H9 (cell line): ENCODE measurements around the gene BEST3. TPM values are rescaled to one million over a fixed set of nuclear protein-coding genes. Genes with fewer than 3 reads are reported as not detected.

Experiments
- DNase-seq: peaks from one replicate; pipeline ENCODE4 v3.0.0-alpha.2; 2017
- H2AFZ ChIP-seq: one replicate; pipeline ENCODE4 v1.6.1; 2013; ENCODE audit warnings: mild to moderate bottlenecking, low read length, control low read depth, moderate library complexity
- H2AK5ac ChIP-seq: 2 replicates; pipeline ENCODE4 v1.6.1; 2013; ENCODE audit warnings: low read length, control low read depth, mixed read lengths; ENCODE audit not compliant: insufficient read length
- H2BK120ac ChIP-seq: one replicate; pipeline ENCODE4 v1.6.1; 2013; ENCODE audit warnings: low read depth, mild to moderate bottlenecking, low read length, control low read depth, inconsistent platforms; ENCODE audit not compliant: poor library complexity, severe bottlenecking
- H2BK12ac ChIP-seq: 2 replicates; pipeline ENCODE4 v1.6.1; 2013; ENCODE audit warnings: low read length, control low read depth, mixed read lengths, low read depth; ENCODE audit not compliant: insufficient read length
- H2BK15ac ChIP-seq: 2 replicates; pipeline ENCODE4 v1.6.1; 2013; ENCODE audit warnings: low read depth, low read length, control low read depth
- H2BK20ac ChIP-seq: one replicate; pipeline ENCODE4 v1.6.1; 2013; ENCODE audit warnings: low read depth, mild to moderate bottlenecking, low read length, control low read depth, inconsistent platforms; ENCODE audit not compliant: poor library complexity, severe bottlenecking
- H2BK5ac ChIP-seq: 2 replicates; pipeline ENCODE4 v1.6.1; 2013; ENCODE audit warnings: low read length, control low read depth, mixed read lengths; ENCODE audit not compliant: insufficient read length
- H3K14ac ChIP-seq: 2 replicates; pipeline ENCODE4 v1.6.1; 2013; ENCODE audit warnings: low read length, control low read depth; ENCODE audit not compliant: insufficient read depth
- H3K18ac ChIP-seq: 2 replicates; pipeline ENCODE4 v1.6.1; 2013; ENCODE audit warnings: low read depth, mild to moderate bottlenecking, mixed read lengths, low read length, control low read depth; ENCODE audit not compliant: insufficient read length
- H3K23ac ChIP-seq: 2 replicates; pipeline ENCODE4 v1.6.1; 2013; ENCODE audit warnings: low read length, control low read depth, mixed read lengths, low read depth; ENCODE audit not compliant: insufficient read length
- H3K23me2 ChIP-seq: 2 replicates; pipeline ENCODE4 v1.6.1; 2013; ENCODE audit warnings: low read depth, mild to moderate bottlenecking, mixed read lengths, low read length, control low read depth; ENCODE audit not compliant: insufficient read length, poor library complexity, severe bottlenecking
- H3K27ac ChIP-seq: 2 replicates; pipeline ENCODE4 v1.5.1; 2013; ENCODE audit warnings: low read length, control low read depth, mixed read lengths, low read depth; ENCODE audit not compliant: insufficient read length
- H3K27me3 ChIP-seq: 2 replicates; pipeline ENCODE4 v1.6.1; 2013; ENCODE audit warnings: low read length, control low read depth, inconsistent platforms; ENCODE audit not compliant: insufficient read depth
- H3K4ac ChIP-seq: 2 replicates; pipeline ENCODE4 v1.6.1; 2013; ENCODE audit warnings: low read depth, mild to moderate bottlenecking, control low read depth, inconsistent platforms, low read length, moderate library complexity
- H3K4me1 ChIP-seq: 2 replicates; pipeline ENCODE4 v1.6.1; 2013; ENCODE audit warnings: low read length, control low read depth, inconsistent platforms; ENCODE audit not compliant: insufficient read depth
- H3K4me2 ChIP-seq: 2 replicates; pipeline ENCODE4 v1.6.1; 2013; ENCODE audit warnings: low read length, control low read depth, mixed read lengths; ENCODE audit not compliant: insufficient read length, insufficient read depth
- H3K56ac ChIP-seq: 2 replicates; pipeline ENCODE4 v1.6.1; 2013; ENCODE audit warnings: low read depth, mild to moderate bottlenecking, mixed read lengths, low read length, control low read depth; ENCODE audit not compliant: insufficient read length
- H3K79me1 ChIP-seq: 2 replicates; pipeline ENCODE4 v1.6.1; 2013; ENCODE audit warnings: low read depth, mild to moderate bottlenecking, moderate library complexity, low read length, control low read depth, inconsistent platforms; ENCODE audit not compliant: insufficient read depth, poor library complexity, severe bottlenecking
- H3K79me2 ChIP-seq: 2 replicates; pipeline ENCODE4 v1.6.1; 2013; ENCODE audit warnings: low read length, control low read depth, inconsistent platforms; ENCODE audit not compliant: insufficient read depth
- H3K9ac ChIP-seq: 2 replicates; pipeline ENCODE4 v1.6.1; 2013; ENCODE audit warnings: low read length, control low read depth, mixed read lengths; ENCODE audit not compliant: insufficient read length; ENCODE audit errors: extremely low read depth
- H3K9me3 ChIP-seq: one replicate; pipeline ENCODE4 v1.6.1; 2013; ENCODE audit warnings: low read depth, low read length, inconsistent platforms; ENCODE audit not compliant: control insufficient read depth
- H3T11ph ChIP-seq: one replicate; pipeline ENCODE4 v1.6.1; 2013; ENCODE audit warnings: mild to moderate bottlenecking, low read length, control low read depth, inconsistent platforms
- H4K20me1 ChIP-seq: one replicate; pipeline ENCODE4 v1.6.1; 2013; ENCODE audit not compliant: control insufficient read depth, insufficient read length, insufficient read depth
- H4K5ac ChIP-seq: 2 replicates; pipeline ENCODE4 v1.6.1; 2013; ENCODE audit warnings: low read depth, mild to moderate bottlenecking, mixed read lengths, low read length, control low read depth; ENCODE audit not compliant: insufficient read length
- H4K8ac ChIP-seq: replicated peaks from 2 replicates; pipeline ENCODE4 v1.6.1; 2013; ENCODE audit warnings: low read length, control low read depth, mixed read lengths, low read depth; ENCODE audit not compliant: insufficient read length
- H4K91ac ChIP-seq: 2 replicates; pipeline ENCODE4 v1.6.1; 2013; ENCODE audit warnings: low read depth, mild to moderate bottlenecking, moderate library complexity, mixed read lengths, low read length, control low read depth; ENCODE audit not compliant: insufficient read length
- H3K27ac Mint-ChIP-seq, 3 experiments: 2 replicates in 2 of 3; 3 replicates in 1 of 3; pipeline ENCODE4 v1.8.0; 2020 to 2021; ENCODE audit warnings: mixed read lengths in 3 of 3, mild to moderate bottlenecking in 1 of 3, moderate library complexity in 1 of 3
- H3K27me3 Mint-ChIP-seq: 2 replicates; pipeline ENCODE4 v1.8.0; 2021; ENCODE audit warnings: low read depth, mild to moderate bottlenecking, moderate library complexity, mixed read lengths
- H3K36me3 Mint-ChIP-seq, 3 experiments: 2 replicates in 2 of 3; 3 replicates in 1 of 3; pipeline ENCODE4 v1.8.0; 2020 to 2021; ENCODE audit warnings: low read depth in 3 of 3, mixed read lengths in 3 of 3; ENCODE audit not compliant: insufficient read depth in 1 of 3
- H3K4me1 Mint-ChIP-seq, 2 experiments: 2 replicates each; pipeline ENCODE4 v1.8.0; 2020; ENCODE audit warnings: mixed read lengths in 2 of 2
- H3K4me3 Mint-ChIP-seq, 2 experiments: 2 replicates in 1 of 2; 3 replicates in 1 of 2; pipeline ENCODE4 v1.8.0; 2020 to 2021; ENCODE audit warnings: mild to moderate bottlenecking in 2 of 2, mixed read lengths in 2 of 2, moderate library complexity in 1 of 2
- H3K9me3 Mint-ChIP-seq, 2 experiments: 2 replicates in 1 of 2; 3 replicates in 1 of 2; pipeline ENCODE4 v1.8.0; 2020; ENCODE audit warnings: mild to moderate bottlenecking in 2 of 2, mixed read lengths in 2 of 2, moderate library complexity in 1 of 2
- WGBS: extraction: QIAGEN DNeasy Blood & Tissue Kit; methylation state at CpG from one replicate; pipeline ENCODE4 v1.1.7; 2013; ENCODE audit warnings: missing lambda C conversion rate, low lambda C conversion rate, mixed read lengths; ENCODE audit not compliant: insufficient read length; ENCODE audit errors: extremely low coverage; 5-methylcytosine and 5-hydroxymethylcytosine counted together
- total RNA-seq: library from RNA; stranded (reverse); gene quantifications from 2 replicates; pipeline ENCODE4 v1.2.1, GENCODE V29; 2021
- TF ChIP-seq, protein P1 (sequence below): fragments of 200-600 bp; sonication (generic); conservative IDR thresholded peaks from 3 replicates; pipeline ENCODE4 v1.8.0; 2021; ENCODE audit warnings: antibody characterized with exemption, mild to moderate bottlenecking

The BEST3 gene
- total RNA-seq, 1 experiment from 2014 or later: 0.42 TPM

DNA sequence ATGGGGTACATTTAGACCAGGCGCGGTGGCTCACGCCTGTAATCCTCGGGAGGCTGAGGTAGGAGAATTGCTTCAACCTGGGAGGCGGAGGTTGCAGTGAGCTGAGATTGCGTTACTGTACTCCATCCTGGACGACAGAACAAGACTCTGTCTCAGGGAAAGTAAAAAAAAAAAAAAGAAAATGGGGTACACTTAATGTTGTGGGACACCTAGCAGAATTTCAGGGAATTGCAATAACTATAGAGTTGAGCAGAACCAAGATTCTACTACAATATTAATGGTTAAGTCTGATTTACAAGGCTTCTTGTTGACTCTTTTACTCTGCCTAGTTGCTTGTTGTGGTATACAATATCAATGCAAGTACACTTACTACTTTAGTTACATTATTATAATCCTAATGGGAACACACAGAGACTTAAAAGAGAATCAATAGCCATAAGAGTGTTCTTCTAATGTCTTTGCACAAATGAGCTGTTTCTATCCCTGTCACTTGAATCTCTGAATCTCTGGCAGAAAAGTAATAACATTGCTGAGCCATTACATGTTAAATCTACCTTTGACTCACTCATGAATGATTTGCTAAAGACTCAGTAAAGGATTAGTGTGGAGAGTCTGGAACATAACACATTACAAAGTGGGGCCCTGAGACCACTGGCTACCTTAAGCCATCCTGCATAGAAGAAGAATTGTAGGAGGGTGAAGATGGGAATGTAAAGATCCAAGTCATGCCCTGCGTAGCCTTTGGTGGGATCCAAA, 22.7 kb downstream of the BEST3 start:
- H2BK5ac ChIP-seq: no peak overlapping the region
- no peak overlapping the region for H3K18ac ChIP-seq
- H3K4me1 ChIP-seq: no peaks in the 10 kb centered on the region
- no CpG with 5 or more reads among the region's 8 CpGs for WGBS
- H3K9me3 Mint-ChIP-seq: no peaks in the 10 kb centered on the region
- no peak overlapping the region for H2BK15ac ChIP-seq
- H3K4me3 Mint-ChIP-seq: no peak overlapping the region
- H4K5ac ChIP-seq: no peak overlapping the region
- H2AK5ac ChIP-seq: no peak overlapping the region
- no peaks in the 10 kb centered on the region for H4K20me1 ChIP-seq
- no peak overlapping the region for H3T11ph ChIP-seq
- H2AFZ ChIP-seq: no peak overlapping the region
- no peak overlapping the region for H3K27ac ChIP-seq
- H3K4me2 ChIP-seq: no peak overlapping the region
- no peaks in the 10 kb centered on the region for H3K23me2 ChIP-seq
- H3K79me2 ChIP-seq: no peaks in the 10 kb centered on the region
- H3K27ac Mint-ChIP-seq: peak overlapping the region in 1 of 3 experiments; percentile 64; a peak in 1 of 7 replicates
- no peak overlapping the region for H3K9ac ChIP-seq
- H3K14ac ChIP-seq: no peak overlapping the region
- no peak overlapping the region for H3K56ac ChIP-seq
- H3K27me3 Mint-ChIP-seq: no peaks in the 10 kb centered on the region
- H2BK20ac ChIP-seq: no peak overlapping the region
- no peak overlapping the region for H3K4ac ChIP-seq
- H4K91ac ChIP-seq: no peak overlapping the region
- TF ChIP-seq, protein P1, sequence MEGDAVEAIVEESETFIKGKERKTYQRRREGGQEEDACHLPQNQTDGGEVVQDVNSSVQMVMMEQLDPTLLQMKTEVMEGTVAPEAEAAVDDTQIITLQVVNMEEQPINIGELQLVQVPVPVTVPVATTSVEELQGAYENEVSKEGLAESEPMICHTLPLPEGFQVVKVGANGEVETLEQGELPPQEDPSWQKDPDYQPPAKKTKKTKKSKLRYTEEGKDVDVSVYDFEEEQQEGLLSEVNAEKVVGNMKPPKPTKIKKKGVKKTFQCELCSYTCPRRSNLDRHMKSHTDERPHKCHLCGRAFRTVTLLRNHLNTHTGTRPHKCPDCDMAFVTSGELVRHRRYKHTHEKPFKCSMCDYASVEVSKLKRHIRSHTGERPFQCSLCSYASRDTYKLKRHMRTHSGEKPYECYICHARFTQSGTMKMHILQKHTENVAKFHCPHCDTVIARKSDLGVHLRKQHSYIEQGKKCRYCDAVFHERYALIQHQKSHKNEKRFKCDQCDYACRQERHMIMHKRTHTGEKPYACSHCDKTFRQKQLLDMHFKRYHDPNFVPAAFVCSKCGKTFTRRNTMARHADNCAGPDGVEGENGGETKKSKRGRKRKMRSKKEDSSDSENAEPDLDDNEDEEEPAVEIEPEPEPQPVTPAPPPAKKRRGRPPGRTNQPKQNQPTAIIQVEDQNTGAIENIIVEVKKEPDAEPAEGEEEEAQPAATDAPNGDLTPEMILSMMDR: peak; percentile 40; the same call in 1 of the 3 replicates
- no peaks in the 10 kb centered on the region for H3K79me1 ChIP-seq
- no peak overlapping the region for H2BK12ac ChIP-seq
- DNase-seq: no peak
- H3K23ac ChIP-seq: no peak overlapping the region
- H2BK120ac ChIP-seq: no peak overlapping the region
- no peaks in the 10 kb centered on the region for H3K36me3 Mint-ChIP-seq
- H3K27me3 ChIP-seq: no peaks in the 10 kb centered on the region
- no peaks in the 10 kb centered on the region for H3K9me3 ChIP-seq
- H3K4me1 Mint-ChIP-seq: no peaks in the 10 kb centered on the region
- no peak overlapping the region for H4K8ac ChIP-seq
